ENCODE data around the gene RBBP8NL.

DNA sequence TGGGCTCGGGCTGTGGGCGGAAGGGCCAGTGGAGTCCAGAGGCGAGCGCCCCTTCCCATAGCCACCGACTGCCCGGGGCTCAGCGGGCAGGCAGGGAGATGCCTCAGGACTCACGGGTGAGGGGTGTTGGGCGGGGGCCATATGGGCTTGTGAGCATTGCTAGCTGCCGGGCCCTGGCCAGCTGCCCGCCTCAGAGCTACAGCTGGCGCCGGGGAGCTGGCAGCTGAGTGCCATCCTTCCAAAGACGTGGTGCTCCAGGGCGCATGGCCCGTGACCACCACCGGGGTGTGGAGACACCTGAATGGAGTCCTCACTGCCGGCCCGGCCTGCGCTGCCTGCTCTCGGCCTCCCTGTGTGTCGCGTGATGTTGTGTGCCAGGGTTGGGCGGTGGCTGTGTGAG, 10.6 kb upstream of the RBBP8NL start:
- TF ChIP-seq, protein P1, sequence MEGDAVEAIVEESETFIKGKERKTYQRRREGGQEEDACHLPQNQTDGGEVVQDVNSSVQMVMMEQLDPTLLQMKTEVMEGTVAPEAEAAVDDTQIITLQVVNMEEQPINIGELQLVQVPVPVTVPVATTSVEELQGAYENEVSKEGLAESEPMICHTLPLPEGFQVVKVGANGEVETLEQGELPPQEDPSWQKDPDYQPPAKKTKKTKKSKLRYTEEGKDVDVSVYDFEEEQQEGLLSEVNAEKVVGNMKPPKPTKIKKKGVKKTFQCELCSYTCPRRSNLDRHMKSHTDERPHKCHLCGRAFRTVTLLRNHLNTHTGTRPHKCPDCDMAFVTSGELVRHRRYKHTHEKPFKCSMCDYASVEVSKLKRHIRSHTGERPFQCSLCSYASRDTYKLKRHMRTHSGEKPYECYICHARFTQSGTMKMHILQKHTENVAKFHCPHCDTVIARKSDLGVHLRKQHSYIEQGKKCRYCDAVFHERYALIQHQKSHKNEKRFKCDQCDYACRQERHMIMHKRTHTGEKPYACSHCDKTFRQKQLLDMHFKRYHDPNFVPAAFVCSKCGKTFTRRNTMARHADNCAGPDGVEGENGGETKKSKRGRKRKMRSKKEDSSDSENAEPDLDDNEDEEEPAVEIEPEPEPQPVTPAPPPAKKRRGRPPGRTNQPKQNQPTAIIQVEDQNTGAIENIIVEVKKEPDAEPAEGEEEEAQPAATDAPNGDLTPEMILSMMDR (IDR thresholded peaks at IDR 0.05): no peak
- TF ChIP-seq POLR2A (IDR thresholded peaks at IDR 0.05): no peak
